DOHH2 (cell line): ENCODE data around the gene FNDC11.
"Not testable (repeated sequence)": the region's sequence is repeated elsewhere in the genome, so short reads cannot be mapped to it uniquely, and the experiment has no call there.

Experiments
- H3F3A ChIP-seq: fragments of 200-600 bp; sonication (generic), shearing (Covaris generic); 2 replicates; pipeline ENCODE4 v1.6.0; 2016; ENCODE audit warnings: antibody characterized with exemption, mild to moderate bottlenecking; ENCODE audit not compliant: control insufficient read depth, insufficient read depth
- H3K27ac ChIP-seq: fragments of 200-600 bp; sonication (generic); 2 replicates; pipeline ENCODE4 v1.5.1; 2014; ENCODE audit warnings: low read depth, mild to moderate bottlenecking, low read length, moderate library complexity
- H3K27me3 ChIP-seq: fragments of 200-600 bp; sonication (generic); 2 replicates; pipeline ENCODE4 v1.6.1; 2014; ENCODE audit warnings: mild to moderate bottlenecking, low read length, mixed read lengths; ENCODE audit not compliant: control insufficient read depth
- H3K36me3 ChIP-seq: fragments of 200-600 bp; sonication (generic); 2 replicates; pipeline ENCODE4 v1.6.1; 2014; ENCODE audit warnings: mild to moderate bottlenecking, low read length, moderate library complexity, mixed read lengths; ENCODE audit not compliant: control insufficient read depth
- H3K4me1 ChIP-seq: fragments of 200-600 bp; sonication (generic); 2 replicates; pipeline ENCODE4 v1.6.1; 2014; ENCODE audit warnings: mild to moderate bottlenecking, low read length, mixed read lengths; ENCODE audit not compliant: control insufficient read depth
- H3K4me2 ChIP-seq: fragments of 200-600 bp; sonication (generic); 2 replicates; pipeline ENCODE4 v1.6.0; 2014; ENCODE audit warnings: mild to moderate bottlenecking, low read length, moderate library complexity
- H3K4me3 ChIP-seq: fragments of 200-600 bp; sonication (generic); 2 replicates; pipeline ENCODE4 v1.5.1; 2014; ENCODE audit warnings: mild to moderate bottlenecking, low read length, mixed read lengths
- H3K79me2 ChIP-seq: fragments of 200-600 bp; sonication (generic); 2 replicates; pipeline ENCODE4 v1.6.1; 2014; ENCODE audit warnings: mild to moderate bottlenecking, low read length, mixed read lengths; ENCODE audit not compliant: control insufficient read depth
- H3K9me2 ChIP-seq: fragments of 200-600 bp; sonication (generic); replicated peaks from 2 replicates; pipeline ENCODE4 v1.6.1; 2014; ENCODE audit warnings: mild to moderate bottlenecking, low read length, mixed read lengths; ENCODE audit not compliant: control insufficient read depth
- H3K9me3 ChIP-seq: fragments of 200-600 bp; sonication (generic); 2 replicates; pipeline ENCODE4 v1.6.1; 2014; ENCODE audit warnings: antibody characterized with exemption, low read length, mixed read lengths; ENCODE audit not compliant: control insufficient read depth, insufficient read depth
- H4K20me1 ChIP-seq: fragments of 200-600 bp; sonication (generic); 2 replicates; pipeline ENCODE4 v1.6.0; 2014; ENCODE audit warnings: low read depth, mild to moderate bottlenecking, antibody characterized with exemption, low read length, moderate library complexity; ENCODE audit not compliant: control insufficient read depth, insufficient read depth
- CTCF ChIP-seq: fragments of 200-600 bp; sonication (generic); IDR thresholded peaks from one replicate; pipeline ENCODE4 v1.5.1; 2014; ENCODE audit warnings: antibody characterized with exemption, mild to moderate bottlenecking, low read depth, low read length; ENCODE audit not compliant: poor library complexity, severe bottlenecking
- EZH2phosphoT487 ChIP-seq: fragments of 200-600 bp; sonication (generic); IDR thresholded peaks from 2 replicates; pipeline ENCODE4 v1.6.1; 2017; ENCODE audit warnings: borderline replicate concordance, mild to moderate bottlenecking, antibody characterized with exemption, low read length, moderate library complexity, mixed read lengths

Gene FNDC11

GRCh38 chr20:63513207-63513606 lies 40.8 kb upstream of the FNDC11 start:
- Histone ChIP-seq H4K20me1 (no peaks in the 10 kb centered on the region), H3K4me1 (no peaks in the 10 kb centered on the region), H3K79me2 (no peaks in the 10 kb centered on the region), H3K36me3 (no peaks in the 10 kb centered on the region), H3K27ac (no peak overlapping the region), H3K27me3 (peaks cover 5% of the 10 kb centered on the region; the same call in 1 of the 2 replicates), H3K4me3 (no peak overlapping the region), H3K4me2 (no peak overlapping the region), H3K9me3 (no peaks in the 10 kb centered on the region), H3K9me2 (no peaks in the 10 kb centered on the region), H3F3A (no peaks in the 10 kb centered on the region)
- TF ChIP-seq CTCF (no peak), EZH2phosphoT487 (no peak)

GRCh38 chr20:63514520-63514919 lies 39.4 kb upstream of the FNDC11 start:
- H4K20me1 ChIP-seq, H3K27ac ChIP-seq, H3F3A ChIP-seq: not testable (repeated sequence)

DNA sequence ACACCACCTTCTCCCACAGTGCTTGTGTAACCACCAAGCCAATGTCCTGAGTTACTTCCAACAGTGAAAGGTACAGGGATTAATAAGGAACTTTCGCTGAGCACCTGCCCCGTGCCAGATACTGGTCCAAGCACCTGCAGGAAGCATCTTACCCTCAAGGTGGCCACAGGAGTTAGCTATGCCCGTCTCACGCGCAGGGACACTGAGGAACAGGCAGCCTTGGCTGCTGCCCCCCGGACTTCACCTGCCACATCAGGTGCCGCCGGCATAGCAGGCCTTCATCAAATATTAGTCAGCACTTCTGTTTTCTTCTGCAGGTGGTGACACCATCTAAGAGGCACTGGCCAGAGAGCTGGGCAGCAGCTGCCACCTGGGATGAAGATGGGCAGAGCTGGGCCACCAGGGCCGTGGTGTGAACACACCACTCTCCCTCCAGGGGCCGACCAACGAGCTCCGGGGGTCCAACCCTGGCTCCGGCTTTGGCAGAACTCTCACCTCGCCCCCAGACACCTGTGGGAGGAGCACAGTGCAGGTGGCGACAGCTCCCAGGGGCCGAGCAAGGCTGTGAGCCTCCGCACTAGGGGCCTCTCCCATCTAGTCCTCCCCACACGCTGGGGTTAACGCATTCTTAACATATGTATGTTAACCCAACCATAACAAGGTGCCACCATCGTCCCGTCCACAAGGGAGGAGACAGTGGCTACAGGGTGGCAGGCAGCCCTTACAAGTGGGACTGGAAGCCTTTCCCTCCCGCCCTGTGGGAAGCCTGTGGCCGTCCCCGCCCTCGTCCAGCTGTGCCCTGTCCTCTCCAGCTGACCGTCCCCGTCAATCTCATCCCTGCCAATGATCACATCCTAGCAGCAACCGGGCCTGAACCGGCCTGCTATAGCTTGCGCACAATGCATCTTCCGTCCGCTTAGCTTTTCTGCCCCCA lies 36.3 kb upstream of the FNDC11 start:
- Histone ChIP-seq H3K4me1 (peaks cover 15% of the 10 kb centered on the region), H3K79me2 (peaks cover 13% of the 10 kb centered on the region), H3K4me2 (no peak overlapping the region), H3K9me2 (no peaks in the 10 kb centered on the region), H3K36me3 (peaks cover 15% of the 10 kb centered on the region), H3K27me3 (peaks cover 13% of the 10 kb centered on the region), H3F3A (no peaks in the 10 kb centered on the region), H3K27ac (no peak overlapping the region), H4K20me1 (peaks cover 12% of the 10 kb centered on the region), H3K4me3 (no peak overlapping the region), H3K9me3 (no peaks in the 10 kb centered on the region)
- TF ChIP-seq CTCF = no peak
- TF ChIP-seq EZH2phosphoT487 = no peak

More at GRCh38 chr20:63514520-63514919, 39.4 kb upstream of the FNDC11 start:
- not testable (repeated sequence) for H3K4me2 ChIP-seq, H3K79me2 ChIP-seq, H3K27me3 ChIP-seq, H3K4me1 ChIP-seq, H3K36me3 ChIP-seq, H3K9me2 ChIP-seq, H3K9me3 ChIP-seq, H3K4me3 ChIP-seq

DNA sequence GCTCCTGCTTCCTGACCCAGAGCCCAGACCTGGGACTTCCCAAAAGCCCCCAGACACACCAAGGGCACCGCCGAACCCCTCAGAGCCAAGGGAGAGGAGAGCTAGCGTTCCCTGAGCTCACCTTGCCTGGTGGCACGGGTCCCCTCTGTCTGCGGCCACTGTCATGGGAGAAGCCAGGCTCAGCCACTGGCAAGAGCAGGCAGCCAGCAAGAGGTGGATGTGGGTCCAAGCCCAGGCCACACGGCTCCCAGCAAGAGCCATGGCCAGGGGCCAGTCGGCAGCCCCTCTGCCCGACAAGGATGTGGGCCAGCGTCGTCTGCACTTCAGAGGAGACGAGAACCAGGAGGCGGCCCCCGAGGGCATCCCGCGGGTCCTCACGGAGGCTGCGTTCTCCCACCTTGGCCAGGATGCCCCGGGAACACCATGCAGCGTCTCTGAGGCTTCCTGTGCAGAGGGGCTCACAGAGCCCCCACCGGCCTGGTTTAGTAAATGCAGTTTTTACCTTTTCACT lies 35.6 kb upstream of the FNDC11 start:
- H3K9me3 ChIP-seq = peaks cover 5% of the 10 kb centered on the region; the same call in 1 of the 2 replicates
- H3K9me2 ChIP-seq = no peaks in the 10 kb centered on the region

More for the DNA sequence above, 35.6 kb upstream of the FNDC11 start:
- Histone ChIP-seq H3F3A (no peaks in the 10 kb centered on the region), H4K20me1 (peaks cover 12% of the 10 kb centered on the region), H3K36me3 (peaks cover 21% of the 10 kb centered on the region), H3K27ac (no peak overlapping the region), H3K4me1 (peaks cover 15% of the 10 kb centered on the region), H3K27me3 (peaks cover 8% of the 10 kb centered on the region), H3K4me2 (no peak overlapping the region), H3K4me3 (no peak overlapping the region), H3K79me2 (peaks cover 13% of the 10 kb centered on the region)
- TF ChIP-seq EZH2phosphoT487 (no peak), CTCF (no peak)
